ENCODE results near the gene HBP1. TPM values are rescaled to one million over a fixed set of nuclear protein-coding genes. Genes with fewer than 3 reads are reported as not detected.

The HBP1 gene
- total RNA-seq, 1 donor from 2014 or later, result 39.7 TPM

DNA sequence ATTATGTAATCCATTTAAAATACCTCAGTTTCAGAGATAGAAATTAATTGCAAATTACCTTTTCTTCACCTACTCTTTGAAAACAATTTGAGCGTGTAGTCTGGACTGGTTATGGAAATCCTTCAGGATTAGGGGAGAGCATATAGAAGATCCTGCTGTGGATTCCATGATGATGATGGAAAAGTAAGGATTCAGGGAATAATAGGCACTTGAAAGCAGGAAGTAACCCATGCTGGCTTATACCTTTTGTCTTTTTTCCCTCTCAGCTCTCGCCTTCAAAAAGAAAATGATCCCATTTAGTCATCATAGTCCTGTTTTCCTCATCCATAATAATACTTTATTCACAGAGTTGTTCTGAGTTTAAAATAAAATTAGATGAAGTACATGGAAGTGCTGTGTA is 4.4 kb downstream of the HBP1 start:
- peaks cover 4% of the 10 kb centered on the region for H3K27me3 Mint-ChIP-seq (ENCODE audit: unreplicated experiment)
- DNase-seq, result no peak
- H3K4me3 Mint-ChIP-seq (ENCODE audit: unreplicated experiment), result no peak overlapping the region
- H3K9me3 Mint-ChIP-seq (ENCODE audit: unreplicated experiment), result peaks cover 5% of the 10 kb centered on the region
- no peak for TF ChIP-seq CTCF (IDR thresholded peaks at IDR 0.05; ENCODE audit: partially characterized antibody, unreplicated experiment)
- H3K27ac Mint-ChIP-seq (ENCODE audit: unreplicated experiment), result no peak overlapping the region
- H3K4me1 Mint-ChIP-seq (ENCODE audit: low read depth, unreplicated experiment), result peaks cover 4% of the 10 kb centered on the region
- H3K36me3 Mint-ChIP-seq (ENCODE audit: unreplicated experiment), result no peaks in the 10 kb centered on the region

DNA sequence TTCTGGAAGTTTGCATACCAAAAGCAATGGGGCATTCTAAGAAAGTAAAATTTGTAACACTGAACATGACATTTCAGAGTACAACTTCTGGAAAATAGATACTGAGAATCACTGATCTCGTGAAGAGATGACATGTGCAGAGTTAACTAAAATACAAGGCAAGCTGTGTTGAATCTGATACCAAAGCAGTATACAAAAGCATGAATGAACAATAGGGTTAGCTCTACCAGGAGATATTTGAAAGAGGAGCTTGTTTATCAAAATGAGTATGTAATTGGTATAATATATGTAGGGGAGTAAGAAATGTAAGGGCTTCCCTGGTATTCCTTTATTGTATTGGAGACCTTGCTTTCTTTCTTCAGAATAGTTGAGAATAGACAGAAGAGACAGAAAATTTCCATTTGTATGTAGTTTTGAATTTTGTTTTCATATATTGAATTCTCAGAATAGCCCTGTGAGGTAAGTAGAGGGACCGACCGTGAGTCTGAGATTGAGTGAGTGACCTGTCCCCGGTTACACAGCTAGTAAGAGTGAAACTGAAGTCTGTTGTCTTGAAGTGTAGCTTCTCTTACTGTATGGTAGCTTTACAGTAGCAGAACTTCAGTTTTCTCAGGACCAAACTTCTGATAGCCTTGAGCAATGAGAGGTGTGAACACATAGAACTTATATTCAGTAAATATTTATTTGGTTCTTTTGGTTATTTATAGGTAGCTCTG is 5.0 kb downstream of the HBP1 start:
- no peaks in the 10 kb centered on the region for H3K36me3 Mint-ChIP-seq (ENCODE audit: unreplicated experiment)
- no peak overlapping the region for H3K27ac Mint-ChIP-seq (ENCODE audit: unreplicated experiment)
- H3K27me3 Mint-ChIP-seq (ENCODE audit: unreplicated experiment), result peaks cover 2% of the 10 kb centered on the region
- no peak for DNase-seq
- H3K4me1 Mint-ChIP-seq (ENCODE audit: low read depth, unreplicated experiment), result peaks cover 4% of the 10 kb centered on the region
- no peak for TF ChIP-seq CTCF (IDR thresholded peaks at IDR 0.05; ENCODE audit: partially characterized antibody, unreplicated experiment)
- no peak overlapping the region for H3K4me3 Mint-ChIP-seq (ENCODE audit: unreplicated experiment)
- peaks cover 5% of the 10 kb centered on the region for H3K9me3 Mint-ChIP-seq (ENCODE audit: unreplicated experiment)

DNA sequence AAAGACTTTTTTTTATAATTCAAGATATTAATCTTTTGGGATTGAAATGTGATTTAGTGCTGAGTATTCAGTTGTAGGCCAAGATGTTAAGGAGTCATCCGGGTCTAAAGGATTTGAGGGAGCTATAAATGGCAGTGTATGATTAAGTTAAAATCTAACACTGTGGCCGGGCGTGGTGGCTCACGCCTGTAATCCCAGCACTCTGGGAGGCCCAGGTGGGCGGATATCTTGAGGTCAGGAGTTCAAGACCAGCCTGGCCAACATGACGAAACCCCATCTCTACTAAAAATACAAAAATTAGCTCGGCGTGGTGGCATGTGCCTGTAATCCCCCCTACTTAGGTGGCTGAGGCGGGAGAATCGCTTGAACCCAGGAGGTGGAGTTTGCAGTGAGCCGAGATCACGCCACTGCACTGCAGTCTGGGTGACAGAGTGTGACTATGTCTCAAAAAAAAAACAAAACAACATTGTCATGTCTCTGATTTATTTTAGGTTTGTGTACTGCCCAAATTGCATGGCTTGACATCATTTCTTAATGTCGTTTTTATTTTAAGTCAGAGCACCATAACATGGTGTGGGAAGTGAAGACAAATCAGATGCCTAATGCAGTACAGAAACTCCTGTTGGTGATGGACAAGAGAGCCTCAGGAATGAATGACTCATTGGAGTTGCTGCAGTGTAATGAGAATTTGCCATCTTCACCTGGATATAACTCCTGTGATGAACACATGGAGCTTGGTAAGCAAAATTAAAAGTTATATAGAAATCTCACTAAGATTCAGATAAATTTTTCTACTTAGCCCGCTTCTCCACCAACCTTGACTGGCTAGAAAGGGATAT is 10.7 kb downstream of the HBP1 start:
- no peaks in the 10 kb centered on the region for H3K9me3 Mint-ChIP-seq (ENCODE audit: unreplicated experiment)
- no peaks in the 10 kb centered on the region for H3K36me3 Mint-ChIP-seq (ENCODE audit: unreplicated experiment)
- no peak overlapping the region for H3K27ac Mint-ChIP-seq (ENCODE audit: unreplicated experiment)
- H3K4me3 Mint-ChIP-seq (ENCODE audit: unreplicated experiment), result no peak overlapping the region
- no peak for DNase-seq
- no peaks in the 10 kb centered on the region for H3K27me3 Mint-ChIP-seq (ENCODE audit: unreplicated experiment)
- TF ChIP-seq CTCF (IDR thresholded peaks at IDR 0.05; ENCODE audit: partially characterized antibody, unreplicated experiment), result no peak
- no peaks in the 10 kb centered on the region for H3K4me1 Mint-ChIP-seq (ENCODE audit: low read depth, unreplicated experiment)

- Mint-ChIP-seq H3K27me3 (ENCODE audit: unreplicated experiment) (no peaks in the 10 kb centered on the region), H3K36me3 (ENCODE audit: unreplicated experiment) (no peaks in the 10 kb centered on the region), H3K27ac (ENCODE audit: unreplicated experiment) (no peak overlapping the region), H3K4me1 (ENCODE audit: low read depth, unreplicated experiment) (no peaks in the 10 kb centered on the region), H3K9me3 (ENCODE audit: unreplicated experiment) (no peaks in the 10 kb centered on the region), H3K4me3 (ENCODE audit: unreplicated experiment) (no peak overlapping the region)
- DNase-seq, result no peak
- TF ChIP-seq CTCF (IDR thresholded peaks at IDR 0.05; ENCODE audit: partially characterized antibody, unreplicated experiment), result no peak
These were observed 11.6 kb downstream of the HBP1 start for GRCh38 chr7:107180378-107180777.

GRCh38 chr7:107181172-107181571 is 12.4 kb downstream of the HBP1 start:
- no peak for DNase-seq
- H3K27me3 Mint-ChIP-seq (ENCODE audit: unreplicated experiment), result no peaks in the 10 kb centered on the region
- no peaks in the 10 kb centered on the region for H3K9me3 Mint-ChIP-seq (ENCODE audit: unreplicated experiment)
- no peaks in the 10 kb centered on the region for H3K36me3 Mint-ChIP-seq (ENCODE audit: unreplicated experiment)
- H3K4me3 Mint-ChIP-seq (ENCODE audit: unreplicated experiment), result no peak overlapping the region
- no peak for TF ChIP-seq CTCF (IDR thresholded peaks at IDR 0.05; ENCODE audit: partially characterized antibody, unreplicated experiment)
- H3K4me1 Mint-ChIP-seq (ENCODE audit: low read depth, unreplicated experiment), result no peaks in the 10 kb centered on the region
- H3K27ac Mint-ChIP-seq (ENCODE audit: unreplicated experiment), result no peak overlapping the region

All from glutamatergic neuron (in vitro differentiated cells).